NCI-H524 (cell line): ENCODE results near the gene SCAPER.

Experiments
- DNase-seq, 2 experiments: peaks; one replicate each; lab custom pipeline; 2025; lab: John Stamatoyannopoulos, UW

The SCAPER gene

DNA sequence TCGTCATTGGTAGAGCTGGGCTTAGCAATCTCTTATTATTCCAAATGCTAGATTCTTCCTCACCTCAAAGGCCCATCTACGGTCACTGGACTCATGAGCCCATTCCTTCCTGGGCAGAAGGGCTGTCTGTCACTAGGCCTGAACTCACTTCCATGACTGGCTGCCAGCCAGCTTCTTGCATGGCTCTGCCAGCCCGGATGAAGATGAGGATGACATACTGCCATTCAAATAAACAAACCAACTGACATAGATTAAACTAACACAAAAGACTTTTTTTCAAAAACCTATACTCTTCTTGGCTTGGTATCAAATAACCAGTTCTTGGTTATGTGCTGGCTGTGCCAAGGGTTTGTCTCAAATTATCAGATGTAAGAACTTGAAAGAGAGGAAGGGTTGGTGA, 544.7 kb downstream of the SCAPER start:
- no peak for DNase-seq

DNA sequence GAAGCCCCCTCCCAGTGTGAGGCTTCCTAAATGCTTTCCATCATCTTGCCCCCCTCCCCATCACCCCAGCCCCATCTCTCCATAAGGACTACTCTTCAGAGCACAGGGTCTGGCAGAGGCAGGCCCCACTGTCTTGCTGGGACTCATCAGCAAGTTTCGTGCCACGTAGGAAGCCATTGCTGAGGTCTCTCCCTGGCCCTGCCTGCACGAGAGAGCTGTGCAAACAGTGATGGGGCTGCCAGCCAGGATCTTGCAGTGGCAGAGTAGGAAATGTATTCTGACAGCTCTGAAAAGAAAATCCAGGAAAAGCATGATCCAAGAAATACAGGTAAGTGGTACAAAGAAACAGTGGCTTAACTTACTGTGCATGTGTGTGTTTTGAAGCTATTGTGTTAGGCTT, 546.0 kb downstream of the SCAPER start:
- DNase-seq = no peak

DNA sequence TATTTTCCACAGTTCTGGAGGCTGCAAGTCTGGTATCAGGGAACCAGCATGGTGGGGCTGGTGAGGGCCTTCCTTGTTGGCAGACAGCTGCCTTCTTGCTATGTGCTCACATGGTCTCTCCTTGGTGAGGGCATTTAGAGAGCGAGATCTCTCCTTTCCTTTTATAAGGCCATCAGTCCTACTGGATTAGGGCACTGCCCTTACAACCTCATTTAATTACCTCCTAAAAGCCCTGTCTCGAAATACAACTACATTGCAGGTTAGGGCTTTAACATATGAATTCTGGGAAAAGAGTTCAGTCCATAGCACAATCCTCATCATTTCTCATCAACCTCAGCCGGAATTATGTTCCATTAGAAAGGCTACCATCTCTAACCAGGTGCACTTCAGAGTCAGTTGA, 546.7 kb downstream of the SCAPER start:
- no peak for DNase-seq

DNA sequence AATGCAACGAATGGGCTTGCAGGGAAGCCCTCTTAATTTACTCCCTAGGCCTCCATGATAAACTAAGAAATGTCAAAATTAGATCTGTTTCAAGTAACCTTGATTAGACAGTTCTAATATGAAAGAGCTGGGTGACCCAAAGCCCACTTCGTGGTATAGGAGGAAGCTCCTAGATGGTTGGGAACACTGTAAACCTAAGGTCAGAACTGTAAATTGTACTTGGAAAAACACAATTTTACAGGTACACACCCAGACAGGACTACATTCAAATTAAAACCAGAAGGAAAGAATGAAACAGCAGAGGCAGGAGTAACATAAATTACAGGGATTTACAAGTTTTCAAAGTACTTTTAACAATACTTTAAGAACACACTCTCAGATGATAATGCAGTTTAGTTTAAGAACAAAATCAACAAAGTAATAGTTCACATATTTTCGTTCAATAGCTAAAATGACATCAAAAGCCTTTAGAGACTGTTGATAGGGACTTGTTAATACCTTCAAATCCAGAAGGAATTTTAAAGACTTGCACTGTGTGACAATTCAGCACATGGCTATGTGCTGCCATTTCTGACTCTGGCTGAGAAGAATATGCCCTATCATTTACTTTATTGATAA, 550.2 kb downstream of the SCAPER start:
- DNase-seq = no peak

DNA sequence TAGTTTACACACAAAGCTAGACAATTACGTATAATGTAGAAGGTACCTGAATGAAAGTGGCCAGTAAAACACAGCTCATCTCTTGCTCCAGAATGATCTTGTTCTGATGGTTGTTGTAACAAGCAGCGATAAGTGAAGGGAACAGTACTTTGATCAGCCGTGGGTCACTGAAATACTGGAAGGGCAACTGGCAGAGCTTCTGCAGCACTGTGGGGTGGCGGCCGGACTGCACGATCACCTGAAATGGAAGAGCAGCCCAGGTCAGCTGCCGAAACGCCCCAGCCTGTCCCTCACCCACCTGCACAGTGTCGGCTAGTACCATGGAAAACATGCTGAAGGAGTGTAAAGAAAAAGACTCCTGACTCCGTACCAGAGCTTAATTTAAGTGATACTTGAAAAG, 551.2 kb downstream of the SCAPER start:
- no peak for DNase-seq

DNA sequence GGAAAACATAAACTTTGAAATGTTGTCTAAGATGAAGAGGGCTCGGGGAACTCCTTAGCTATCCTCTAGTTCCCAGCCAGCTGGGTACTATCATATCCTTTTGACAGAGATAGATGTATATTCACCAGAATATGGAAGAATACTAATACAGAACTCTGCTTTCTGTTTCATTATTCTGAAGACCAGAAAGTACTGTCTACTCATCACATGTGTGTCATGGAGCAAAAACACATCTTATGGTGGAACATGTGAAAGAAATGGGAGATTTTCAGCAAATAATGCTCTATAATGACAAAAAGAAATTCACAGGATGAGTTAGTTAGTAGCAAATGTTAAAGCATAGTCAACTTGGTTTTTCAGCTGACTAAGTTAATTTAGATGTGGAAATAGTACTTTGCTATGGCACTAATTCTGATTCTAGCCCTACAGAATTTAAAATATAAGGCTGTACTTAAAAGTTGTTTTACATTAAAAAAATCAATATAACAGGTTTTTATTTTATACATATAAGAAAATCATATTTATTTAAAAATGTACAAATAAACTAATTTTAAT, 552.0 kb downstream of the SCAPER start:
- DNase-seq = no peak

DNA sequence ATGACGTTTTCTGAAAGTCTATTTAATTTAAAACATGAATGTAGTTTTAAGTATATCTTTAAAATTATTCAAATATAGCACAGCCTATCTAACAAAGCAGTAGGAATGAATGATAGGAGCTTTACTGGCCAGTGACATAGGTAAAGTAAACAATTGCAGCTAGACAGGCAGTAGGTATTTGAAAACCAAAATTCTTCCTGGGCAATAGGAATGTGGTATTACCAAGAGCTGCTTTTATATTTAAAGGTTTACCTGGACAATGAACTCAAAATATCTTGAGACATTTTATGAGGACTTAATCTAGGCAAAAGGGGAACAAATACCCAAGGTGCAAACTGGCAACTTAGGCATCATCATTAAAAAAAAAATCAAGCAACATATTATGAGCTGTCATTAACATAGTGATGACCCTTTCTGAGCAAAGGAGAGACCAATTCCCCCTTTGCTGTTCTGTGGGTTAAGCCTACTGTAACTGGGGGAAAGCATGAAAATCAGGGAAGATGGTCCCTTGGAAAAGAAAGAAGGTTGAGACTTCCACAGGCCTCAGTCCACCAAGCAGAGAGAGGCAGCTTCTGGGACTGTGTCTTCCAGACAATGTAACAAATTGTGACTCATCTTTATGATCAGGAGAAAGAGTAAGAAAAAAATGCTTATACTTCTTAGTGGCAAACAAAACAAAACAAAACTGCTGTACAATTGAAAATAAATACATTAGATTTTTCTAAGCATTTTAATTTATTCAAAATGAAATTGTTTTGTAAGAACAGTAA, 555.7 kb downstream of the SCAPER start:
- no peak for DNase-seq

DNA sequence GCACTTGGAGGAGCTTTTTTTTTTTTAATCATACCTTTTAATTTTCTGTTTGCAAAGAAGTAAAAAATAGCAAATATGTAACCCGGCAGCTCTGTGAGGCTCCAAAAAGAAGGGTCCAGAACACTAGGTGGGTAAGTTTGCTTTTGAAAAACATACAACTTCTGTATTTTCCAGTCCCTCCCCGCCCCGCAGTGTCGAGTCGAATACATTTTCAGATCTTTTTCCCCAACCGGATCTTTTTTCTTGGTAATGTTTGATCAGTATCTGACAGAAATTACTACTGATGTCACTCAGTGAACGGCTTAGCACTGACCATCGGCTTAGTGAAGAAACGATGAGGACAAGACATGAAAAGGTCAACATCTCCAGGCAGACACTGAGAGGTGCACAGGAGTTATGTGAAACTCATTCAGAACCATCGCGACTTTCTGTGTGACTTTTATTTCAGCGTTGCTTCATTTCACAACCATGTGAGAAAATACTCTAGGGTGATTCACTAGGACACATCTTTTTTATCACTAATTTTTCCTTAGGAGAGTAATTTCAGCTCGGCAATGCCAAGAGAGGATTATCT, 557.6 kb downstream of the SCAPER start:
- DNase-seq = no peak

DNA sequence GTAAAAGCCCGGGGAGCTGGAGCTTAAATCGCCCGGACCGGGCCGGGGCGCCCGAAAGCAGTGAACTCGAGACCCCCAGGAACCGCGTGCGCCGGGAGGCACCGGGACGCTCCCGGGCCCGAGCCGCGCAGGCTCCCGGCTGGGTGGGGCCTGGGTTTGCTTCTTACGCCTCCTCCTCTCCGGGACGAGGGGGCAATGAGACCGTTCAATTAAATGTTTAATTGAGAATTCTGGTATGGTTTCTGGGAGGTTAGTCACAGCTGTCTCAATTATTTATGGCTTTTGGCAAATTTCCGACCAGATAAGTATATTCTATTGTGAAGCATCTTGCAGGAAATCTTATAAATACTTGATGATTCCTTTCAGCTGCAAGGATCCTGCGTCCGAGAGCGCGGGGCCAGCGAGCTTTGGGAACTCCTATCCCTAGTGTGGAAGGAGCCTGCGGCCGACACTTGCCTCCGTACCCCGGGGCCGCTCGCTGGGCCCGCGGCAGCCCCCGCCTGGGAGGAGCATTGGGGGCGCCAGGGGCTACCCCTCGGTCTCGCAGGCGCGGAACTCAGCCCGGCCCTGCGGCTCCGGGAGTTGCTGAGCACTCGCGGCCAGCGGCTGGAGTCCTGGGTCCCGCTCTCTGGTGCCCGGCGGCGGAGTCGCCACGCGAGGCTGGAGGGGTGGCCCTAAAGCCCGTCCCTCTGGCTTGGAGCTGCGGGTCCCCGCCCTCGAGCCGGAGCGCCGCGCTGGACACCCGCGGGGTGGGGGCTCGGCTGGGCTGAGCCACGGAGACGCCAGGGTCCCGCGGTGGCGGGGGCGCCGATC, 558.3 kb downstream of the SCAPER start:
- DNase-seq = no peak

DNA sequence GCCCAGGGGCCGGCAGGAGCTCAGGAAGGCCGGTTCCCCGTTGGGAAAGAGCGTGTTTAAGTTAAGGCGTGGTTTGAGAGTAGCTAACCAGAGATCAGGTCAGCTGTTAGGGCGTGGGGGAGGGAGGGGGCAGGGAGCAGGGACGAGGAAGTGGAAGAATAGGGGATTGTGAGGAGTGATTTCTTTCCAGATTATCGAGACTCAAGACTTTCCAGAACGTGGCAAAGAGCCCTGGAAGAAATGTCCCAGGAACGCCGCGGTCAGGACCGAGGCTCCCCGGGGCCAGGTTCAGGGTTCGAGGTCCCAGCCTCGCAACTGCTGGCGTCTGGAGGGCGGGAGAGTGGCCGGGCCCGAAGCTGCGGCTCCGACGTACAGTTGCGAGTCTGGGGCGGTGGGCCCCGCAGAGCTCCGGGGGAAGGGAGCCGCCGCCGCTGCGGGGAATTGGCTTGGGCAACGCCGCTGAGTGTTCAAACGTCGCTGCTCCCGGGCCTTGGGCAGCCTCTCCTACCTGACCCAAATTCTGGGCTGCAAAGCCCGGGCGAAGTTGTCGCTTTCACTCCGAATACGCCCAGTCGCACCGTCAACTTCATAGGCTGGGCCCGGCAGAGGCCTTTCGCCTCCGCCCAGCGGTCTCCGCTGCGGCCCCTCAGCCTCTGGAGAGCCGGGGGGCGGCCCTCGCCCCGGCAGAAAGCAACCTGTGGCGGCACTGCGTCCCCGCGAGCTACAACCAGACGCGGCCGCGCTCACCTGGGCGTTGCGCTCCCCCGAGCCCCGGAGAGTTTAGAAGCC, 559.1 kb downstream of the SCAPER start:
- DNase-seq = no peak

DNA sequence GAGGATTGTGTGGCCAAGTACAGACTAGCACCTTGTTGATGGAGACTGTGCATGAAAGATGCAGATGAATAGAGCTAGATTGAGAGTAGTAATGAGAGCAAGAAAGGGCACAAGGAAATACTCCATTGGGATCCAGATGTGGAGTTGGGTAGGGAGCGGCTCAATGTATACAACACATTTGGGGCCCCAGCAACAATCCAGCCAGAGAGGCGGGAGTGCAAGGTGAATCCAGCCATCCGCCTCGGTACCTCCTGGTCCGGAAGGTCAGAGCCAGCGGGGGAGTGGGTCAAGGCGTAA, 559.6 kb downstream of the SCAPER start:
- no peak for DNase-seq

DNA sequence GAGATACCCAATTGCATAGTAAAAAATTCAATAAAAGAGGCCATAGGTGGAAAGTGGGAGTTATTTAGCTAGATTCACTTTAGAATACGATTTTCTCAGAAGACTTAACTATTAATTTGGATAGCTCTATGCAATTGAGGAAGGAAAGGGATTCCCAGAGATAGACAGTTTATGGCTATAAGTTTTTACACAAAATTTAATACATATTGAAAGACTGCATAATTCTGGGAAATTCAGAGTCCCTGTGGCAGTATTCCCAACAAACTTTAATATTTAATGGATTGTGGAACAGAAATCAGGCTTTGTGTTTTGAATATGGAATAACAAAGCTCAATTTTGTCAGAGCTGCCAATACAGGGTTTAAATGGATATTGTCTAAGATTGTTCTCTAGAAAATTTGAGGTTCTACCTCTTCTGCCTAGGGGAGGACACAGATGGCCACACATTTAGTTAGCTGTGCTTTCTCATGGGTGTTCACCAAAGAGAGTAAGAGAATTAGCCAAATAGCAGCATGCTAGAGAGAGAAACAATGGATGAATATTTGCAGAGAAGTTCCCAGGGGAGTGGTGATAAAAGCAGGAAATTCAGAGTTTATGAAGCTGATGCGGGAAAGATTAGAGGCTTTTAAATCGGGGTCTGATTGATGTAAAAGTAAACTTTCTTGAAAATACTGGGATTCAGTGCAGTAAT, 560.1 kb downstream of the SCAPER start:
- no peak for DNase-seq

DNA sequence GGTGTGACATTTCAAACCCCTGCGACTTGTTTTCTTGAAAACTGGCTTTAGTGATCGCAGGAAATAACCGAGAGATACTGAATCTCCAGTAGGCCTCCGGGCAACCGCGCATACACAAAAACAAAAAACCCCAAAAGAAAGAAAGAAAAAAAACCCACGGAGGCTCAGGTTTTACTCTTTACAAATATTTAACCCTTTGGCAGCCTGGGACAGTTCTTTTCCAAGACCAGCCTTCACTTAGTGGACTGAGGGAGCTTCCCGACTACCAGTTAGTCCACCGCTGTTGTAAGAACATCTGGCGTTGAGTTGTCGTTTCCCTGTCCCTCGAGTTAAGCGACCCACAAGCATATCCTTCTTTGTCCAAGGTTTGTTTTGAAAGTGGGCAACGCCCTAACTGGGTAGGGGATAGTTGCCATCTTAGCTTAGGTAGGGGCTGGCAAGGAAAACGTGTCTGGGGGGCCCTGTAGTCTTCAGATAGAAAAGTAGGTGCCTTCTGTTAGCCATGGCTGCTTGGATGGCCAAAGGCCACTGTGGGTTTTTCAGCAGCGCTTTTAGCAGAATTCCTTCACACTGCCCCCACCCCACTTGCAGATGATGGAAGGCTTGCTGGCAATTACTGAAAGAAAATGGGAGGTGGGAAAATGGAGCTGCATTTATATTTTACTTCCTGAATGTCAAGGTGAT, 561.7 kb downstream of the SCAPER start:
- DNase-seq = no peak

DNA sequence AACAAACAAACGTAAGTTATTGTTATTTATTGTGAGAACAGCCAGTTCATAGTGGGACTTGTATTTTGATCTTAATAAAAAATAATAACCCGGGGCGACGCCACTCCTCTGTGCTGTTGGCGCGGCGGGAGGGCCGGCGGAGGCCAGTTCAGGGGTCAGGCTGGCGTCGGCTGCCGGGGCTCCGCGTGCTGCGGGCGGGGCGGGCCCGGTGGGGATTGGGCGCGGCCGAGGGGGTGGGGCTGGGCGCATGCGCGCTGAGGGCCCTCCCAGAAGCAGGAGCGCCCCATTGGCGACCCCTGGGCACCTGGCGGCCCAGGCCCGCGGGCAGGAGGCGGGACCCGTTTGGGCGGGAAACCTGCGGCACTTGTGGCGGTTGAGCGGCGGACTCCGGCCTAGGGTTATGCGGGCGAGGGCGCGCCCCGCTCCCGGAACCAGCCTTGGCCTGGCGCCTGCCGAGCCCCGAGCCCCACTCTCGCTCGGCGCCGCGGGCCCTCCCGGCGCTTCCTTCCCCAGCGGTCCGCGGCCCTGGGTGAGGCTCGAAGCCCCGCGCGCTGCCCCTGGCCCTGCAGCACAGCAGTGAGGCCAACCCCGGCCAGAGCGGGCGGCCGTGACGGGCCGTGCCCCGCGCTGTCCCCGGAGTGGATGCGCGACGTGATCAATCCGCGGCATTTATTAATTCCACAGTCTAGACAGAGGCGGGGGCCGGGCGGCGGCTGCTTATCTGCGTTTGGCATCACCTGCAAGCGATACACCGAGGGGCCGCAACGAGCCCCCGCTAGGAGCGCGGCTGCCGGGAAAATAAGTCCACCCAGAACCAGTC, 562.5 kb downstream of the SCAPER start:
- no peak for DNase-seq

DNA sequence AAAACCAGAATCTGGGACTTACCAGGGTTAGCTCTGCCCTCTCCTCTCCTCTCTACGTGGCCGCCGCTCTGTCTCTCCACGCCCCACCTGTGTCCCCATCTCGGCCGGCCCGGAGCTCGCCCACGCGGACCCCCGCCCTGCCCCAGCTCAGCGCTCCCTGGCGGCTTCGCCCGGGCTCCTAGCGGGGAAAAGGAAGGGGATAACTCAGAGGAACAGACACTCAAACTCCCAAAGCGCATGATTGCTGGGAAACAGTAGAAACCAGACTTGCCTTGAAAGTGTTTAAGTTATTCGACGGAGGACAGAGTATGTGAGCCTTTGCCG, 563.1 kb downstream of the SCAPER start:
- DNase-seq = no peak

DNA sequence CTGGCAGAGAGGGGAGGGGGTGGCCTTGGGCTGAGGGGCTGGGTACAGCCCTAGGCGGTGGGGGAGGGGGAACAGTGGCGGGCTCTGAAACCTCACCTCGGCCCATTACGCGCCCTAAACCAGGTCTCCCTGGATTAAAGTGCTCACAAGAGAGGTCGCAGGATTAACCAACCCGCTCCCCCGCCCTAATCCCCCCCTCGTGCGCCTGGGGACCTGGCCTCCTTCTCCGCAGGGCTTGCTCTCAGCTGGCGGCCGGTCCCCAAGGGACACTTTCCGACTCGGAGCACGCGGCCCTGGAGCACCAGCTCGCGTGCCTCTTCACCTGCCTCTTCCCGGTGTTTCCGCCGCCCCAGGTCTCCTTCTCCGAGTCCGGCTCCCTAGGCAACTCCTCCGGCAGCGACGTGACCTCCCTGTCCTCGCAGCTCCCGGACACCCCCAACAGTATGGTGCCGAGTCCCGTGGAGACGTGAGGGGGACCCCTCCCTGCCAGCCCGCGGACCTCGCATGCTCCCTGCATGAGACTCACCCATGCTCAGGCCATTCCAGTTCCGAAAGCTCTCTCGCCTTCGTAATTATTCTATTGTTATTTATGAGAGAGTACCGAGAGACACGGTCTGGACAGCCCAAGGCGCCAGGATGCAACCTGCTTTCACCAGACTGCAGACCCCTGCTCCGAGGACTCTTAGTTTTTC, 563.6 kb downstream of the SCAPER start:
- no peak for DNase-seq

DNA sequence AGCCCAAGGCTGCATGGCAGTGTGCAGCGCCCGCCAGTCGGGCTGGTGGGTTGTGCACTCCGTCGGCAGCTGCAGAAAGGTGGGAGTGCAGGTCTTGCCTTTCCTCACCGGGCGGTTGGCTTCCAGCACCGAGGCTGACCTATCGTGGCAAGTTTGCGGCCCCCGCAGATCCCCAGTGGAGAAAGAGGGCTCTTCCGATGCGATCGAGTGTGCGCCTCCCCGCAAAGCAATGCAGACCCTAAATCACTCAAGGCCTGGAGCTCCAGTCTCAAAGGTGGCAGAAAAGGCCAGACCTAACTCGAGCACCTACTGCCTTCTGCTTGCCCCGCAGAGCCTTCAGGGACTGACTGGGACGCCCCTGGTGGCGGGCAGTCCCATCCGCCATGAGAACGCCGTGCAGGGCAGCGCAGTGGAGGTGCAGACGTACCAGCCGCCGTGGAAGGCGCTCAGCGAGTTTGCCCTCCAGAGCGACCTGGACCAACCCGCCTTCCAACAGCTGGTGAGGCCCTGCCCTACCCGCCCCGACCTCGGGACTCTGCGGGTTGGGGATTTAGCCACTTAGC, 564.3 kb downstream of the SCAPER start:
- no peak for DNase-seq

DNA sequence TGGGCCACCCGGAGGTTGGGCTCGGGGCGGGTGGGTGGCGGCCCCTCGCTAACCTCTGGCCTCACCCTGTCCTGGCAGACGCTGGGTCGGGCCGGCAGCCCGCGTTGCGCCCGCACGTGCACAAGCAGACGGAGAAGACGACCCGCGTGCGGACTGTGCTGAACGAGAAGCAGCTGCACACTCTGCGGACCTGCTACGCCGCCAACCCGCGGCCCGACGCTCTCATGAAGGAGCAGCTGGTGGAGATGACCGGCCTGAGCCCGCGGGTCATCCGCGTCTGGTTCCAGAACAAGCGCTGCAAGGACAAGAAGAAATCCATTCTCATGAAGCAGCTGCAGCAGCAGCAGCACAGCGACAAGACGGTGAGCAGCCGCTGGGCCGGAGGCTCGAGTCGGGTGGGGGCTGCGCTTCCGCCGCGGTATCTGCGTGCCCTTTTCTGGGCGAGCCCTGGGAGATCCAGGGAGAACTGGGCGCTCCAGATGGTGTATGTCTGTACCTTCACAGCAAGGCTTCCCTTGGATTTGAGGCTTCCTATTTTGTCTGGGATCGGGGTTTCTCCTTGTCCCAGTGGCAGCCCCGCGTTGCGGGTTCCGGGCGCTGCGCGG, 564.8 kb downstream of the SCAPER start:
- DNase-seq = no peak
